H1 (cell line): Measurements from ENCODE around the gene ARF6. TPM values are rescaled to one million over a fixed set of nuclear protein-coding genes. Genes with fewer than 3 reads are reported as not detected.

Experiments
- CBX8 ChIP-seq: fragments of 300-800, 300-1000 bp; sonication (generic); IDR thresholded peaks from 2 replicates; pipeline ENCODE4 v1.7.1; 2016; ENCODE audit warnings: low read depth, low read length, borderline replicate concordance
- TAF7 ChIP-seq: optimal IDR thresholded peaks from 2 replicates; pipeline ENCODE3; 2011; ENCODE audit warnings: low read depth, mild to moderate bottlenecking, inconsistent platforms, low read length, moderate library complexity, borderline replicate concordance
- polyA plus RNA-seq, 7 experiments: library from polyadenylated mRNA; depleted of rRNA in 3 of 7; stranded (reverse) in 5 of 7; unstranded in 2 of 7; fragments of >200 nt in 5 of 7; fragments of 200-250 nt in 2 of 7; gene quantifications; 1 replicate in 5 of 7; 2 replicates in 1 of 7; 4 replicates in 1 of 7; pipeline versions ENCODE4 v1.2.1 to v1.2.3, GENCODE V29; 2011 to 2013; ENCODE audit warnings: missing spikeins in 2 of 7, mixed read lengths in 2 of 7
- total RNA-seq: library from RNA; stranded (reverse); fragmentation: NEBNext Ultra II Directional; extraction: Animal tissue kit (Norgen Biotek cat#: 25700); gene quantifications from 2 replicates; pipeline ENCODE4 v1.2.1, GENCODE V29; 2021
- TF ChIP-seq, protein P1 (sequence below): fragments of 300-600 bp; sonication (generic); IDR thresholded peaks from 2 replicates; pipeline ENCODE4 v1.7.1; 2012; ENCODE audit warnings: low read length, moderate library complexity, mild to moderate bottlenecking, inconsistent platforms; ENCODE audit not compliant: insufficient replicate concordance
- TF ChIP-seq, protein P2 (sequence below), 3 experiments: IDR thresholded peaks; 1 replicate in 2 of 3; 2 replicates in 1 of 3; pipeline versions ENCODE4 v1.5.1 to v1.6.1; 2011; ENCODE audit warnings: low read length in 3 of 3, mild to moderate bottlenecking in 3 of 3, inconsistent platforms in 2 of 3, low read depth in 1 of 3, moderate library complexity in 1 of 3; ENCODE audit not compliant: insufficient read depth in 1 of 3; ENCODE audit errors: control extremely low read depth in 1 of 3
- TF ChIP-seq, protein P3 (sequence below): IDR thresholded peaks from 2 replicates; pipeline ENCODE4 v1.6.1; 2012; ENCODE audit warnings: low read length, inconsistent platforms

The ARF6 gene
- total and polyA plus RNA-seq, 2 of the 8 experiments (the other 6 are each of a cell fraction or from before 2014, with no cell fraction given): 17.2 to 56.7 TPM

DNA sequence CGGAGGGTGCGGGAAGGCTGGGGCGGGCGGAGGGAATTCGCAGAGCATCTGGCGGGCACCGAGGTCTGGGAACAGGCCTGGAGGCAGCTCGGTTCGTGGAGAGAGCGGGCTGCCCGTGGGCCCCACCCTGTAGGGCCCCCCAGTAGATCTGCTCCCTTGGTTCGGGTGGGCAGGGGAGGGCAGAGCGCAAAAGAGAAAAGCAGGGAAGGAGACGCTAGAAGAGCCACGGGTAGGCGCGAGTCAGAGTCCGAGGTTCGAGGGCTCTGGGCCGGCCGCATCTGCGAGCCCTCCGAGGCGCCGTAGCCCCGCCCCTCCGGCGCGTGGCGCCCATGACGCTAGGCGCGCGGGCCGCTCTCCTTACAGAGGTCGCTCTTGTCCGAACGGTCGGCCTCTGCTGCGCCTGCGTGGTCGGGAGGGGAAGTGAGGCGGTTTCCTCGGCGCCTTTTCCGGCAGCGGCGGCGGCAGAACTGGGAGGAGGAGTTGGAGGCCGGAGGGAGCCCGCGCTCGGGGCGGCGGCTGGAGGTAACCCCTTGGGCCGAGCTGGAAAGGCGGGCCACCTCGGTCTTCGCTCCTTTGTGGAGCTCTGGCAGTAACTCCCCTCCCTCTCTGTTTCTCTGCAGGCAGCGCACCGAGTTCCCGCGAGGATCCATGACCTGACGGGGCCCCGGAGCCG is at the start of gene ARF6 (continued):
- TF ChIP-seq, protein P1, sequence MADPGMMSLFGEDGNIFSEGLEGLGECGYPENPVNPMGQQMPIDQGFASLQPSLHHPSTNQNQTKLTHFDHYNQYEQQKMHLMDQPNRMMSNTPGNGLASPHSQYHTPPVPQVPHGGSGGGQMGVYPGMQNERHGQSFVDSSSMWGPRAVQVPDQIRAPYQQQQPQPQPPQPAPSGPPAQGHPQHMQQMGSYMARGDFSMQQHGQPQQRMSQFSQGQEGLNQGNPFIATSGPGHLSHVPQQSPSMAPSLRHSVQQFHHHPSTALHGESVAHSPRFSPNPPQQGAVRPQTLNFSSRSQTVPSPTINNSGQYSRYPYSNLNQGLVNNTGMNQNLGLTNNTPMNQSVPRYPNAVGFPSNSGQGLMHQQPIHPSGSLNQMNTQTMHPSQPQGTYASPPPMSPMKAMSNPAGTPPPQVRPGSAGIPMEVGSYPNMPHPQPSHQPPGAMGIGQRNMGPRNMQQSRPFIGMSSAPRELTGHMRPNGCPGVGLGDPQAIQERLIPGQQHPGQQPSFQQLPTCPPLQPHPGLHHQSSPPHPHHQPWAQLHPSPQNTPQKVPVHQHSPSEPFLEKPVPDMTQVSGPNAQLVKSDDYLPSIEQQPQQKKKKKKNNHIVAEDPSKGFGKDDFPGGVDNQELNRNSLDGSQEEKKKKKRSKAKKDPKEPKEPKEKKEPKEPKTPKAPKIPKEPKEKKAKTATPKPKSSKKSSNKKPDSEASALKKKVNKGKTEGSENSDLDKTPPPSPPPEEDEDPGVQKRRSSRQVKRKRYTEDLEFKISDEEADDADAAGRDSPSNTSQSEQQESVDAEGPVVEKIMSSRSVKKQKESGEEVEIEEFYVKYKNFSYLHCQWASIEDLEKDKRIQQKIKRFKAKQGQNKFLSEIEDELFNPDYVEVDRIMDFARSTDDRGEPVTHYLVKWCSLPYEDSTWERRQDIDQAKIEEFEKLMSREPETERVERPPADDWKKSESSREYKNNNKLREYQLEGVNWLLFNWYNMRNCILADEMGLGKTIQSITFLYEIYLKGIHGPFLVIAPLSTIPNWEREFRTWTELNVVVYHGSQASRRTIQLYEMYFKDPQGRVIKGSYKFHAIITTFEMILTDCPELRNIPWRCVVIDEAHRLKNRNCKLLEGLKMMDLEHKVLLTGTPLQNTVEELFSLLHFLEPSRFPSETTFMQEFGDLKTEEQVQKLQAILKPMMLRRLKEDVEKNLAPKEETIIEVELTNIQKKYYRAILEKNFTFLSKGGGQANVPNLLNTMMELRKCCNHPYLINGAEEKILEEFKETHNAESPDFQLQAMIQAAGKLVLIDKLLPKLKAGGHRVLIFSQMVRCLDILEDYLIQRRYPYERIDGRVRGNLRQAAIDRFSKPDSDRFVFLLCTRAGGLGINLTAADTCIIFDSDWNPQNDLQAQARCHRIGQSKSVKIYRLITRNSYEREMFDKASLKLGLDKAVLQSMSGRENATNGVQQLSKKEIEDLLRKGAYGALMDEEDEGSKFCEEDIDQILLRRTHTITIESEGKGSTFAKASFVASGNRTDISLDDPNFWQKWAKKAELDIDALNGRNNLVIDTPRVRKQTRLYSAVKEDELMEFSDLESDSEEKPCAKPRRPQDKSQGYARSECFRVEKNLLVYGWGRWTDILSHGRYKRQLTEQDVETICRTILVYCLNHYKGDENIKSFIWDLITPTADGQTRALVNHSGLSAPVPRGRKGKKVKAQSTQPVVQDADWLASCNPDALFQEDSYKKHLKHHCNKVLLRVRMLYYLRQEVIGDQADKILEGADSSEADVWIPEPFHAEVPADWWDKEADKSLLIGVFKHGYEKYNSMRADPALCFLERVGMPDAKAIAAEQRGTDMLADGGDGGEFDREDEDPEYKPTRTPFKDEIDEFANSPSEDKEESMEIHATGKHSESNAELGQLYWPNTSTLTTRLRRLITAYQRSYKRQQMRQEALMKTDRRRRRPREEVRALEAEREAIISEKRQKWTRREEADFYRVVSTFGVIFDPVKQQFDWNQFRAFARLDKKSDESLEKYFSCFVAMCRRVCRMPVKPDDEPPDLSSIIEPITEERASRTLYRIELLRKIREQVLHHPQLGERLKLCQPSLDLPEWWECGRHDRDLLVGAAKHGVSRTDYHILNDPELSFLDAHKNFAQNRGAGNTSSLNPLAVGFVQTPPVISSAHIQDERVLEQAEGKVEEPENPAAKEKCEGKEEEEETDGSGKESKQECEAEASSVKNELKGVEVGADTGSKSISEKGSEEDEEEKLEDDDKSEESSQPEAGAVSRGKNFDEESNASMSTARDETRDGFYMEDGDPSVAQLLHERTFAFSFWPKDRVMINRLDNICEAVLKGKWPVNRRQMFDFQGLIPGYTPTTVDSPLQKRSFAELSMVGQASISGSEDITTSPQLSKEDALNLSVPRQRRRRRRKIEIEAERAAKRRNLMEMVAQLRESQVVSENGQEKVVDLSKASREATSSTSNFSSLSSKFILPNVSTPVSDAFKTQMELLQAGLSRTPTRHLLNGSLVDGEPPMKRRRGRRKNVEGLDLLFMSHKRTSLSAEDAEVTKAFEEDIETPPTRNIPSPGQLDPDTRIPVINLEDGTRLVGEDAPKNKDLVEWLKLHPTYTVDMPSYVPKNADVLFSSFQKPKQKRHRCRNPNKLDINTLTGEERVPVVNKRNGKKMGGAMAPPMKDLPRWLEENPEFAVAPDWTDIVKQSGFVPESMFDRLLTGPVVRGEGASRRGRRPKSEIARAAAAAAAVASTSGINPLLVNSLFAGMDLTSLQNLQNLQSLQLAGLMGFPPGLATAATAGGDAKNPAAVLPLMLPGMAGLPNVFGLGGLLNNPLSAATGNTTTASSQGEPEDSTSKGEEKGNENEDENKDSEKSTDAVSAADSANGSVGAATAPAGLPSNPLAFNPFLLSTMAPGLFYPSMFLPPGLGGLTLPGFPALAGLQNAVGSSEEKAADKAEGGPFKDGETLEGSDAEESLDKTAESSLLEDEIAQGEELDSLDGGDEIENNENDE: no peak
- TF ChIP-seq, protein P2, sequence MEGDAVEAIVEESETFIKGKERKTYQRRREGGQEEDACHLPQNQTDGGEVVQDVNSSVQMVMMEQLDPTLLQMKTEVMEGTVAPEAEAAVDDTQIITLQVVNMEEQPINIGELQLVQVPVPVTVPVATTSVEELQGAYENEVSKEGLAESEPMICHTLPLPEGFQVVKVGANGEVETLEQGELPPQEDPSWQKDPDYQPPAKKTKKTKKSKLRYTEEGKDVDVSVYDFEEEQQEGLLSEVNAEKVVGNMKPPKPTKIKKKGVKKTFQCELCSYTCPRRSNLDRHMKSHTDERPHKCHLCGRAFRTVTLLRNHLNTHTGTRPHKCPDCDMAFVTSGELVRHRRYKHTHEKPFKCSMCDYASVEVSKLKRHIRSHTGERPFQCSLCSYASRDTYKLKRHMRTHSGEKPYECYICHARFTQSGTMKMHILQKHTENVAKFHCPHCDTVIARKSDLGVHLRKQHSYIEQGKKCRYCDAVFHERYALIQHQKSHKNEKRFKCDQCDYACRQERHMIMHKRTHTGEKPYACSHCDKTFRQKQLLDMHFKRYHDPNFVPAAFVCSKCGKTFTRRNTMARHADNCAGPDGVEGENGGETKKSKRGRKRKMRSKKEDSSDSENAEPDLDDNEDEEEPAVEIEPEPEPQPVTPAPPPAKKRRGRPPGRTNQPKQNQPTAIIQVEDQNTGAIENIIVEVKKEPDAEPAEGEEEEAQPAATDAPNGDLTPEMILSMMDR (IDR thresholded peaks at IDR 0.05; ENCODE audit: control extremely low read depth in 1 of 3, insufficient read depth in 1 of 3, low read depth in 1 of 3, low read length in 3 of 3): no peak; a peak in 1 of 4 replicates
- TF ChIP-seq TAF7 (peak; percentile 89), CBX8 (no peak)
- TF ChIP-seq, protein P3, sequence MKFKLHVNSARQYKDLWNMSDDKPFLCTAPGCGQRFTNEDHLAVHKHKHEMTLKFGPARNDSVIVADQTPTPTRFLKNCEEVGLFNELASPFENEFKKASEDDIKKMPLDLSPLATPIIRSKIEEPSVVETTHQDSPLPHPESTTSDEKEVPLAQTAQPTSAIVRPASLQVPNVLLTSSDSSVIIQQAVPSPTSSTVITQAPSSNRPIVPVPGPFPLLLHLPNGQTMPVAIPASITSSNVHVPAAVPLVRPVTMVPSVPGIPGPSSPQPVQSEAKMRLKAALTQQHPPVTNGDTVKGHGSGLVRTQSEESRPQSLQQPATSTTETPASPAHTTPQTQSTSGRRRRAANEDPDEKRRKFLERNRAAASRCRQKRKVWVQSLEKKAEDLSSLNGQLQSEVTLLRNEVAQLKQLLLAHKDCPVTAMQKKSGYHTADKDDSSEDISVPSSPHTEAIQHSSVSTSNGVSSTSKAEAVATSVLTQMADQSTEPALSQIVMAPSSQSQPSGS: no peak
